GM18907 (cell line): ENCODE results near the gene AFF1.
"Not testable (repeated sequence)": the region's sequence is repeated elsewhere in the genome, so short reads cannot be mapped to it uniquely, and the experiment has no call there.

Experiments used
- ATAC-seq: cut with Tn5 transposase; IDR thresholded peaks from one replicate; pipeline ENCODE4 v1.9.1; 2021; ENCODE audit warnings: mild to moderate bottlenecking, moderate library complexity; ENCODE audit not compliant: unreplicated experiment

The AFF1 gene

DNA sequence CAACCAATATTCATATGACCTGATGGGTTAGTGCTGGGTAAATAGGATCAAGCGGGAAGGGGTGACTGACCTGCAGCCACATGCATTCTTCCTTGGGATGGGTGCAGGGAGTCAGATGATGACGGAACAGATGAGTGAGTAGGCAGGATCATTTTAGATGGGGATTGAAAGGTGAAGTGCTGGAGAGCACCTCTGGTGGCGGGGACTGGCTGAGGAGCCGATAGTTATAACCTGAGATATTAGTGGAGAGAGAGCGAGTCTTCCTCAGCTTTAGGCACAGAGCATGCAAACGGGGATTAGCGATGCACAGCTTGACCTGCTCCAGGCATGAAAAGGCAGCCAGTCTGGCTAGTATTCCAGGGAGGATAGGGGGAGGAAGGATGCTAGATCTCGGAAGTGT, 99.1 kb downstream of the AFF1 start:
- no peak for ATAC-seq

DNA sequence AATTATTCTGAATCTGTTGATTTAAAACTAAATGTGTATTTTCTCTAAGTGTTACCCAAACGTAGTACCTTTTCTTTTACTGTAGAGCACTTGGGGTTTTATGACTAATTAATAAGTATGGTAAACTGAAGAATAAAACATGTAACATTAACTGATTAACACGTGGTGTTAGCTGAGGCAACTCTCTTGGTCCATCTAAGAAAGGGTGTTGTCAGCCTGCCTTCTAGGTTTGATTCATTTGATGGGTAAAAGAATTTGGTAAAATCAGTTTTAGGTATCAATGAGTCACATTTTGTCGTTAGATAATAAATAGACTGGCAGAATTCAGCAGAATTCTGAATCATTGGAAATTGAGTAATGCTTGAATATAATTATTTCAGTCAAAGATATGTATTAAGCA, 99.7 kb downstream of the AFF1 start:
- ATAC-seq, result no peak

DNA sequence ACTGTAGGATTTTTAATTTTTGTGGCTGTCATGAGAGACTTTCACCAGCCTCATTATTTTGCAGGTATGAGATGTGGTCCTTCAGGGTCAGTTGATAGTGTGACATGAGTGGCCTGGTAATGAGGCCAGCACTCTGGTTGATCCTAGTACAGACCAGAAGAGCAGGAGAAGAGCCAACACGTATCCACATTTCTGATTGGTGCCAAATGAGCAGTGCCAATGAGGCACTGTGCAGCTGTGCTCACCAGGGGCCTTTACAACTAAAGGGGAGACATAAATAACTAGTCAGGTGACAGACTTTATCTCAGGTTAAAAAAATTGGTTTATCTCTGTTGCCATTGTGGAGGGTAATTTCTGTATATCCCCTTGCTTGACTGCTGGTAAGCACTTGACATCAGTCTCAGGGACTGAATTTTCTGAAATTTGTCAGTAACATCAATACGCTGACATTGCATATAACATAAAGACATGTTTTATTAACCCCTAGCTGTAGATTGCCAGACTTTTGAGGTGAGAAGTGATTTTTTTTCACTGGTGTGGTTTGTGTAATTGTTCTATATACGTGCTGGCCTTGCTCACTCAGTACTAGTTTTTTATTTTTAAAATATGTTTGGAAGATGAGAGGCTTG, 101.2 kb downstream of the AFF1 start:
- ATAC-seq, result no peak

DNA sequence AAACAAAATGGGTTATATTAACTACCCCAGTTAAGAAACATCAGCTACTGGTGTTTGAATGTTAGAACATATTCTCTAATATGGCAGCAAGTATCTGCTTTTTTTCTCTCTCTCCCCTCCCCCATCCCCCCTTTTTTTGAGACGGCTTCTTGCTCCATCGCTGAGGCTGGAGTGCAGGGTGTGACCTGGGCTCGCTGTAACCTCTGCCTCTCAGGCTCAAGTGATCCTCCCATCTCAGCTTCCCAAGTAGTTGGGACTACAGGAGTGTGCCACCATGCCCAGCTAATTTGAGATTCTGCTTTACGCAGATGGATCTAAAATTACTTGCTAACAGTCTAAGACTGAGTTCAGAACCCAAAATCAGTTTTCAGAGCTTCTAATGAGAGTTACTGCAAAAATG, 101.9 kb downstream of the AFF1 start:
- no peak for ATAC-seq

DNA sequence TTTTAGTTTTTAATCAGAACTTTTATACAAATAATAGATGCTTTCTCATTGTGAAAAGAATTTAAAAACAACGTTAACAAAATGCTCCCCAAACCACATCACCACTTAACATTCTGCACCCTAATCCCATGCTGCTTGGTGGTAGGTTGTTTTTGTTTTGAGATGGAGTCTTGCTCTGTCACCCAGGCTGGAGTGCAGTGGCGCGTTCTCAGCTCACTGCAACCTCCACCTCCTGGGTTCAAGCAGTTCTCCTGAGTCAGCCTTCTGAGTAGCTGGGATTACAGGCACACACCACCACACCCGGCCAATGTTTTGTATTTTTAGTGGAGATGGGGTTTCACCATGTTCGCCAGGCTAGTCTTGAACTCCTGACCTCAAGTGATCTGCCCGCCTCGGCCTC, 102.4 kb downstream of the AFF1 start:
- not testable (repeated sequence) for ATAC-seq

DNA sequence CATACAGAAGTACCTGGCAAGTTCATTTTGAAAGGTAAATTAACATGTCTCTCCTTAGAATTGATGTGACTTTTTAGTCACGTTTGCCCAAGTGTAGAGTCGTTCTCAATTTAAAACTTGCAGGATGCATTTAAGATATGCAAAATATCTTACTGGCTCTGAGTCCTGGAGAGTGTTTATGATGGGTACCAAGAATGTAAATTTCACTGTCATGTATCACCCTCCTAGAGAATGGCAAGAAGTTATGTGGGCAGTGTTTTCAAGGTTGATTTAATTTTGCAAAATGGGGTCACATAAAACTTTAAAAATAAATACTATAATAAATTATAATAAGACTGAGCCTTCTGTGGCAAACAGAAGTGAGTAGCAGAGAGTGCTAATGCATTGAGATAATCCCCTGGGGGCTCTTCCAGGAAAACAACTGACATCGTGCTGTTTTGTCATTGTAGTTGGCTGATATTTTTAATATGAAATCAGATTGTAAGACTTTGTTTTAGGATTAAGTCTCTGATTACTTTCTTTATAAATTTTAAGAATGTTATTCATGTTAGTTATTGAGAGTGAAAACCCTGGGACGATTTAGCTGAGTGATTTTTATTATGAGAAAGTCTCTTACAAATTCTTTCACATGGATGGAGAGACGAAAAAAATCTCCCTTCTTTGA, 103.0 kb downstream of the AFF1 start:
- ATAC-seq, result no peak

DNA sequence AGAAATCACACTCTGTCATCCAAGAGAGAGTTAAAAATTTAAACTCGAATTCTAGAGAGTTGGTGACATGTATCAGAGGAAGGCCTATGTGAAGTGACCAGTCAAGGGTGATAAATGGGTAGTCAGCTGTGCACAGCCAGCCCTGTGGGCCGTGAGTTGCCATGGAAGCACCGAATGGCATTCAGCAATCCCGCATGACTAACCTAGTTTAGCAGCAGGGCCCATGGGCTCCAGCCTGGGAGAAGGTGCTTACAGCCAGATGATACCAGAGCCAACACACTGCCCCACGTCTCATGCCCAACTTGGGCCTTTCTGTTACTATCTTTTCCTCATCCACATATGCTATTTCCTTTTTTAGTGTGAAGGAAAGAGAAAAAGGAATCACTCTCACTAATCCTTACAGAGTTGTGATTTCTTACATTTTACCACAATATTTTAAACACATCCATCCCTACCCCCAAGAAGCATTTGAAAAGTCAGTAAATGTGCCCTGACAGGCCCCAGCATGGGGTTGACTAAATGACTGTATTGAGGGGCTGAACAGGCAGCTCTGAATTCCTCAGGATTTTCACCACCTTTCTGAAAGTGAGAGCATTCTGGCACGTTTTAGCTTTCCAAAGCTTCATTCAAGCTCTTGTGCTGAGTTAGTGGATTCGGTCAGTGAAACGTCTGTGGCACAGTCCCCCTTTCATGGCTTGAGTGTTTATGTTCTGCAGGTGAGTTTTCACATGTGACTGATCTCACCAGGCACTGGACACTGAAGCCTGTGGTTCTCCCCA, 104.2 kb downstream of the AFF1 start:
- ATAC-seq, result peak; percentile 41

DNA sequence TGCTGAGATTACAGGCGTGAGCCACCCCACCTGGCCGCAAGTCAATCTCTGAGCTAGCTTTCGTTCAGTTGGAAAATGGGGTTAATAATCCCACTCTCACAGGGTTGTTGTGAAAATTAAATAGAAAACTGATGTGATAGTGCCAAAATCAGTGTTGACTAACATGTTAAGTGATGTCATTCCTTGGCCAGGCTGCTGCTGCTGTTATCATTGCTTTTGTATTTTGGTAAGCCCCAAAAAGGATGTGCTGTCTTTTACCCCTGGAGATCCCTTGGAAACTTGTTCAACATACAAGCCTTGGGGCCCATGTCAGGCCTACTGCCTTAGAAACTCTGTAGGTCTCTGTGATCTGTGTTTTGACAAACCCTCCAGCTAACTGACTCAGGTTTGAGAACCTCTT, 106.3 kb downstream of the AFF1 start:
- no peak for ATAC-seq

DNA sequence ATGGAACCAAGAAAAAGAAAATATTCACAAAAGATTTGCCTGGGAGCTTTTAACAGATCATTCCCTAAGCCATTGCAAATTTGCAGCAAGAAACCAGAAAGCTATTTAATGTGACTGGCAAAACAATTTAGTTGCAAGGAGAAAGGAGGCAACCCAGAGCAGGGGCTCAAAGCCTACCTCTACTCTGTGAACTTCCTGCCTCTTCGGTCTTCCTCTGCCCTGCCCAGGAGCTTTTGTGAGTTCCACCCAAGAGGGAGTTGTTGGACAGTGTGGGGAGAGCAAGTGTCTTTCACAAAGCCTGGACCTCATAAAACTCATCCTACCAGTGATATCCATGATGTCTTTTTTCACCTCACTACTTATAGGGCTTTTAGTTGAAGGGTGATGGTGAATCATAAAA, 107.4 kb downstream of the AFF1 start:
- no peak for ATAC-seq

DNA sequence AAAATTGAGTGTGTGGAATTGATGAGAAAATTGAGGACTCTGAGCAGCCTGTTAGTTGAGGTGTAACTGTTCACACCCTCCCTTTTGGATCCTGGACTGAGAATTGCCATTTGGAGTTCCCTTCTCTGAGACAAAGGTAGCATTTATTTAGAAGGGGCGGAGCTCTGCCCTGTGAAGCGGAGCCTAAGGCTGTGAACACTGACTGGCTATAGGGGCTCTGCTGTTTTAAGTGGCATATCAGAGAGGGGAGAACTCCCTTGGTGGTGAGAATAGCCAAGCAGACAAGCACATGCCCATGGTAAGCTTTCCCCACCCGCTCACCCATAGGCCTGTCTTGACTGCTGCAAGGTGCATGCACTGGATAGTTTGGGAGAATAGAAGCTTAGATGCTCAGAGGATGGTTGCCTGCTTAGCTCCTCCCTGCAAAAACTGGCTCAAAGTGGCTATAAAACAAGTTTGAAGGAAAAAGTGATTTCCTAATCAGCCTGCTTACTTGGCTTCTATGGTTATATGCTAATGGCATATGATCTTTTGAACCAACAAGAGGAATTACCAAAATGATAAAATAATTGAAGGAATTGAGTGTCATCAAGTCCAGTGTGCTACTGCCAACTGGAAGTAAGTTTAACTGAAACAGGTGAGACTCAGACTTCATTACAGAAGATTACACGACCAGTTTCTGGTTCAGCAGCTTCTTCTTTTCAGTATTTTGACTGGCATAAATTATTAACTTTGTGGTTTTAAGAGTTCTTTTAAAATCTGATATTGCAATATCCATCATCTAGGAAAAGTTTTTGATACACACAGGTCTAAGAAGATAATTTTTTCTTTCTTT, 108.4 kb downstream of the AFF1 start:
- ATAC-seq, result peak; percentile 65

DNA sequence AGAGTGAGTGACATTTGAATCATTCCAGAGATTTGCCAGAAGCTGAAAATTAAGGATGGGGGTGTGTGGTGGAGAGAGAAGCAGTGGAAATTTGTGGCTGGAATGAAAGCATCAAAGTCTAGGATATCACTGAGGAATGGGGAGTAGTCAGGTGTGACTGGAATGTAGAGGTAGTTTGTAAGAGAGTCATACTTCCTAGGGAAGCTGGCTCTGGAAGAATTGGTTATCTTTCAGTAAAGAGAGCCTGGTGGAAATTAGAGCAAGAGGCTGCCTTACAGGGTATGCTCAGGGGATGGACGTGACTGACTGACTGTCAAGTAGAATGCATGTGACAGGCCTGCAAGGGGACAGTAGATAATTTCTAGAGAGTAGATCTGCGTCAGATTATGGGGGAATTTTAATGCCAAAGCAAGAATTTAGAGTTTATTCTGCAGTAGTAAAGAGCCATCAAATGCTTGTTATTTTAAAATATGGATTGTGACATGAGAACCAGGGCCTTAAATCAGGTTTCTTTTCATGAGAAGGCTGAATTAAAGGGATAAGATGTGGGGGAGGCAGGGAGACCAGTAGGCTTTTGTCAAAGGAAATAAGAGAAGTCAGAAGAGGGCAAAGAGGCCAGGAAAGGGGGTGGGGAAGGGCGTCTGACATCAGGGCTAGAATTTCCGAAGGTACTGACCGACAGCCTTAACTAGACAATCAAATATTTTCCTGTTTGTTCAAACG, 109.9 kb downstream of the AFF1 start:
- ATAC-seq, result no peak

DNA sequence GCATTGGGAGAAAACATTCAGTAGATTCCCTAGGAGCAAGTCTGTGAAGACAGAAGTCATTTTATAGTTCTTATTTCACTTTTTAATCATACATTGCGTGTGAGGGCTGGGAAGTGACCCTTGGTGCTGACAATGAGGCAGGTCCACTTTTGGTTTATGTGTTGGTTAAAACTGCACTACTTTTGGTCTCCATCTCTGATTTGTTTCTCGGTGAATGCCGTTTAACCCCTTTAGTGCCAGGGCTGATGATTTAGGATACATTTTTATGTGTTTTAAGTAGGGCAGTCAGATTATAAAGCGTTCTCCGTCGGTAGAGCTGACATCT, 110.4 kb downstream of the AFF1 start:
- ATAC-seq, result no peak

DNA sequence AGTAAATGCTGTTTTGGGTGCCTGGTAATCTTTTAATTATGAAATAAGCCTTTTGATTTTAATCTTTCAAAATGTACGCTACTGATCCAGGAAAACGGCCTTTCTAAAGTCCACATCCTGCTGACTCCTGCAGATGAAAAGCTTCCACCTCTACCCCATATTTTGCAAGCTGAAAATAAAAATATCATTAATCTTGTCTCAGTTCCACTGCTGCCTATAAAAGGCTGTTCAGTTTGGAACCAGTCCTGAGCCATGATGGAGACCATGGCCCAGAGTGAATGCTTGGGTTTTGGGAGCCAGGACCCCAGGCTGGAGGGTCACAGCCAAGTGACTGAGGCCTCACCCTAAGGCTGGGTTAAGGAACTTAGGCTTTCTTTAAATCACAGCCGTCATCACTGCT, 110.8 kb downstream of the AFF1 start:
- ATAC-seq, result no peak

DNA sequence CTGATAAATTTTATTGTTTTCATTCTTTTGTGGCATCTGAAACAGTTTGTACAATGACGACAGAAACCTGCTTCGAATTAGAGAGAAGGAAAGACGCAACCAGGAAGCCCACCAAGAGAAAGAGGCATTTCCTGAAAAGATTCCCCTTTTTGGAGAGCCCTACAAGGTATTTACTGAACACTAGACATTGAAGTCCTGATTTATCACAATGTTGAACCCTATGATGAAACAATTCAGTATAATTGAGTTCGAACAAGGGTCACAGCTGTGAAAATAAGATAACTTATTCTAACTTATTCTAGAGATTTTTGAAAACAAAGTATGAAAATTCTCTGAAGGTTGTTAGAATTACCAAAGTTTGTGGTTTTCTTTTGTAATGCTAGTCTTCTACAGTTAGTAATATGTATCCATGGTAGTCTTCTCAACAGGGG, 111.3 kb downstream of the AFF1 start:
- ATAC-seq, result no peak

DNA sequence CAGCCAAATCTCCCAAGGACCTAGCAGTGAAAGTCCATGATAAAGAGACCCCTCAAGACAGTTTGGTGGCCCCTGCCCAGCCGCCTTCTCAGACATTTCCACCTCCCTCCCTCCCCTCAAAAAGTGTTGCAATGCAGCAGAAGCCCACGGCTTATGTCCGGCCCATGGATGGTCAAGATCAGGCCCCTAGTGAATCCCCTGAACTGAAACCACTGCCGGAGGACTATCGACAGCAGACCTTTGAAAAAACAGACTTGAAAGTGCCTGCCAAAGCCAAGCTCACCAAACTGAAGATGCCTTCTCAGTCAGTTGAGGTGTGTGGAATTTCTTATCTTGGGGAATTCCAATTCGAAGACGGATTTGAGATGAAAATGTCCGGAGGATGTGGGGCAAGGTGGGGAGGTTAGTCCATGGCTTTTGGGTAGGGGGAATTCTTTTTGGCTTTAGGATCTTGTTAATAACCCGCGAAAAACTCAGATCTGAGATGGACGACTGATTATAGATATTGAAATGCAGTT, 112.5 kb downstream of the AFF1 start:
- no peak for ATAC-seq

DNA sequence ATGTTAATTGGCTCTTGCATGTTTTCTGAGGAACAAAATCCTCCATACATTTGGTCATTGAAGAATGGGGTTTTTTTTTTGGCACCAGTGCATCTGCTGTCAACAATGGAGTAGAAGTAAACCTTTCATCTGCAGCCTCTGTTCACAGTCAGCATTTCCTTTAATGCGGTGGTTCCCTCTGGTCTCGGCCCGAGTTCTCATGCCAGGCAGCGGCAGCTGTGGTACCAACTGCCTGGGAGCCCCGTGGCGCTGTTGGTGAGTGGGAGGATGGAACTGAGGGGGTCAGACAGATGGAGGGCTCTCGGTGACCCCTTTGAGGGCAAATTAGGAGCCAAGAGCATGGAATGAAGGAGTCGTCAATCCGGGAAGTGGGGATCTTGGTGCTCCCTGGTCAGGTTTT, 114.7 kb downstream of the AFF1 start:
- no peak for ATAC-seq

DNA sequence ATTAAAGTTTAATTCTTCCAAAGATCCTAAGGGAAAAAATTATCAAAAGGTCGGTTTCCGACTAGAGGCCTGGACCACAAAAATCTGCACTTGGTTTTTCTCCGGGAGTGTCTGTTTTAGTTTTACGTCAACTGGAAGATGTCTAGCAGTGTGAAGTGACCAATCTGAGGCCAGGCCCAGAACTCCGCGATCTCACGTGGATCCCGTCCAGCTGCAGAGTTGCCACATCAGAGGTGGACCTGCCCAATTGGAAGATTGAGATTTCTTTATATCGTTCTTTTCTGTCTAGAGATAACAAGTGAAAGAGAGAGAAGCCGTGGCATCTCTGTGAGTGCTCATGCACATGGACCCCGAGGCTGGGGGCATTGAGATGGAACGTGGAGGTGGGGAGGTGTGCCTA, 115.8 kb downstream of the AFF1 start:
- no peak for ATAC-seq

DNA sequence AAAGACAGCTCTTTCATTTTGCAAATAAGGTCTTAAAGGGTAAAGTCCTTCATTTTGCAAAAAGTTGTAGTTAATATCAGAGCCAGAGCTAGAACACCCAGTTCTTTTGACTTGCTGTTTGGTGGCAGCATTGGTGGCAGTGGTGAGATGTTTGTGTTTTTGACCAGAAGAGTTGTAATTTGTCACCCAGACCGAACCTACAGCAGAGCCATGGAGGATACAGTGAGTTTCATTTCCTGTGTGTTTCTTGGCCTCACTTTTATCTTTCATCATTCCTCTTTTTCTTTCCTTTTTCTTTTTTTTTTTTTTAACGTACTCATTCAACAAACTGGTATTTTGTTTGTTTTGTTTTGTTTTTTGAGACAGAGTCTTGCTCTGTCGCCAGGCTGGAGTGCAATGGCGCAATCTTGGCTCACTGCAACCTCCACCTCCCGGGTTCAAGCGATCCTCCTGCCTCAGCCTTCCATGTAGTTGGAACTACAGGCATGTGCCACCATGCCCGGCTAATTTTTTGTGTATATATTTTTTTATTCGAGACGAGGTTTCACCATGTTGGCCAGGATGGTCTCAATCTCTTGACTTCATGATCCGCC, 116.4 kb downstream of the AFF1 start:
- ATAC-seq, result no peak

DNA sequence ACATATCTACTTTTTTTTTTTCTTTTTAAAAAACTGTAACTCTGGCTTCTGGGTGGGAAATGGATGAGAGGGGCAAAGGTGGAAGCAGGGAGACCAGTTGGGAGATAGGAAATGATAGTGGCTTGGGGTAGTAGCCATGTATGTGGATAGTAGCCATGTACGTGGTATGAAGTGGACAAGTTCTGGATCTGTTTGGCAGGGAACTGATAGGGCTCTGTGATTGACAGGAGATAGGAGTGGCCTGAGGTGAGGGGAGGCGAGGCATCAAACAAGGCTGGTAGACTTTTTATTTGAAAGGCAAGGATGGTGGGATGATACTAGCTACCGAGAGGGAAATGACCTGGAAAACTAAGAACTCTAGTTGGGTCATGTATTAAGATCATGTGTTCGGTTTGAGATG, 117.8 kb downstream of the AFF1 start:
- ATAC-seq, result no peak

DNA sequence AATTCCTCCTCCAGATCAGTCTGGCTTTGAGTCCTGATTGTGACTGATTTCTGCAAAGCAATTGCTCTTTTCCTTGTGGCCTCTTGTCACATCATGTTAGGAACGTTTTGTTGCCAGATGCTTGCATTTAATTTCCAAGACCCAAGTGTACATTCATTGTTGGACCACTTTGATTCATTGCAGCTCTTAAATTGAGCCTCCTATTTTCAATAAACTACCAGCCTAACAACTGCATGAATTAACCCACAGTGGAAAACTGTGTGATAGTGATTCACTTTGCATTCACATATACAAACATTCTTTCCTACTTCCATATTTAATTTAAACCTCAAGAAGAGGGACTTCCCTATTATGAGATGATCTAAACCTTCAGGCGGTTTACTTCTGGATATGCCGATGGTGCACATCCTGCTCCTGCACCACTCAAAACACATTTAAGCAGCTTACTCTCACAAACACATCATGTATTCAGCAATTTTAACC, 118.4 kb downstream of the AFF1 start:
- no peak for ATAC-seq
